ENCODE data around the gene DNAJA4.

Gene DNAJA4

DNA sequence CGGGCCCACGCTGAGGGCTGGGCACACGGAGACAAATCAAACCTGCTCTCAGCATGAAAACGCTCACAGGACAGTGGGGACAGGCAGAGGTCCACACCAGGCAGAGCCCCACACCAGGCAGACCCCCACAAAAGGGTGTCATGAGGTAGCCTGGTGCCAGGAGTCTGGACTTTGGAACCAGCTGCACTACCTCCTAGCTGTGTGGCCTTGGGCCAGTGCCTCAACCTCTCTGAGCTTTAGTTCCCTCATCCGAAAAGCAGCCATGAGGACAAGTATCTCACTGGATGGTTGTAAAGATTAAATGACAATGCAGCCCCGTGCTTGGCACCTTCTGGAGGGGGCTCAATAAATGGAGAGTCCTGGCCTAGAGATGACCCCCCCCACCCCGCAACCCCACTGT is 59.3 kb downstream of the DNAJA4 start:
- TF ChIP-seq, protein P1, sequence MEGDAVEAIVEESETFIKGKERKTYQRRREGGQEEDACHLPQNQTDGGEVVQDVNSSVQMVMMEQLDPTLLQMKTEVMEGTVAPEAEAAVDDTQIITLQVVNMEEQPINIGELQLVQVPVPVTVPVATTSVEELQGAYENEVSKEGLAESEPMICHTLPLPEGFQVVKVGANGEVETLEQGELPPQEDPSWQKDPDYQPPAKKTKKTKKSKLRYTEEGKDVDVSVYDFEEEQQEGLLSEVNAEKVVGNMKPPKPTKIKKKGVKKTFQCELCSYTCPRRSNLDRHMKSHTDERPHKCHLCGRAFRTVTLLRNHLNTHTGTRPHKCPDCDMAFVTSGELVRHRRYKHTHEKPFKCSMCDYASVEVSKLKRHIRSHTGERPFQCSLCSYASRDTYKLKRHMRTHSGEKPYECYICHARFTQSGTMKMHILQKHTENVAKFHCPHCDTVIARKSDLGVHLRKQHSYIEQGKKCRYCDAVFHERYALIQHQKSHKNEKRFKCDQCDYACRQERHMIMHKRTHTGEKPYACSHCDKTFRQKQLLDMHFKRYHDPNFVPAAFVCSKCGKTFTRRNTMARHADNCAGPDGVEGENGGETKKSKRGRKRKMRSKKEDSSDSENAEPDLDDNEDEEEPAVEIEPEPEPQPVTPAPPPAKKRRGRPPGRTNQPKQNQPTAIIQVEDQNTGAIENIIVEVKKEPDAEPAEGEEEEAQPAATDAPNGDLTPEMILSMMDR (IDR thresholded peaks at IDR 0.05; ENCODE audit: low read depth, low read length, missing control alignments): no peak
- no peak overlapping the region for H3K4me3 ChIP-seq (replicated peaks; ENCODE audit: low read depth, low read length)
- DNase-seq (ENCODE audit: extremely low read depth, low read depth): no peak

DNA sequence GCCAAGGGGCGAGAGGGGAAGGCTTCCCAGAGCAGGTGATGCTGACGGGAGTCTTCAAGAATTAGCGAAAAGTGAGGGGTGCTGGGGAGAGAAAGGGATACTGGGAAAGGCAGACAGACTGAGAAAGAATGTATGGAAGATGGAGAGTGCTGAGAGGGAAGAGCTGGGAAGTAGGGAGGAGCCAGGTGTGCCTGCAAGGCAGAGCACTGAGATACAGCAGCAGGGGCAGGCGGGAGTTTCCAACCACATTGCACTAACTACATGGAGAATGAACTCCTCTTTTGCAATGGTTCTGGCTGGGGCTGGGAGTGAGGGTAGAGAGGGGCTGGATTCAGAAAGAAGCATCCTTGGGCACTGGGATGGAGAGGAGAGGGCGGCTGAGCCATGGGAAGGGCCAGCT is 59.8 kb downstream of the DNAJA4 start:
- TF ChIP-seq, protein P1 (IDR thresholded peaks at IDR 0.05; ENCODE audit: low read depth, low read length, missing control alignments): no peak

DNA sequence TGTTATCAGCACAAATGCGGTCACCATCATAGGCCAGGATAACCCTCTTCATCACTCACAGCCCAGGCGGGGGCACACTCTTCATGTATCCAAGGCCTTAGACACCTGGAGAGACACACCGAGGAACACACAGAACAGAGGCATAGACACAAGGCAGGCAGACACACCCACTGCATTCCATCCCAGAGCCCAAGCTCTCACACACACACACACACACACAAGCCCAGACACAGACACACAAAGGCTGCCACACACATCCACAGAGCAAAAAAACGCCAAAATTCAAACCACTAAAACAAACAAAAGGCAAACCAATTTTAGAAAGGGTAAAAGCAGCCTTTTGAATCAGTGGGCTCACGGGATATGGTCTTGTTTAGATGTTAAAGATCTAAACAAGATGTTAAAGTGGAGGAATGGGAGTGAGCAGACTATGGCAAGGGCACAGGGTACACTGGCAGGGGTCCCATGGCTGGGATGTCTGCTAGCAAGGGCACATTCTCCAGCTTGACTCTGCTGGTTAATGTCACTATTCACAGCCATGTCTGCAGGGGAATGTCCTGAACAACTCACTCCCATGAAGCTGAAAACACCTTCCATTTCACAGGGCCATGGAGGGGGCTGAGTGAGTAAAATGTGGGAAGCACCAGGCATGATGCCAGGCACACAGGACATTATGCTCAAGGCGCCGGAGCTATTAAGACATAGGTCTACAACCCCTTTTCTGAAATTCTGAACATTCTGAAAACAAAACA is 60.9 kb downstream of the DNAJA4 start:
- DNase-seq (ENCODE audit: extremely low read depth, low read depth): no peak
- H3K4me3 ChIP-seq (replicated peaks; ENCODE audit: low read depth, low read length): no peak overlapping the region
- TF ChIP-seq, protein P1 (IDR thresholded peaks at IDR 0.05; ENCODE audit: low read depth, low read length, missing control alignments): no peak

More for the DNA sequence above, 59.8 kb downstream of the DNAJA4 start:
- no peak overlapping the region for H3K4me3 ChIP-seq (replicated peaks; ENCODE audit: low read depth, low read length)
- DNase-seq (ENCODE audit: extremely low read depth, low read depth): no peak

DNA sequence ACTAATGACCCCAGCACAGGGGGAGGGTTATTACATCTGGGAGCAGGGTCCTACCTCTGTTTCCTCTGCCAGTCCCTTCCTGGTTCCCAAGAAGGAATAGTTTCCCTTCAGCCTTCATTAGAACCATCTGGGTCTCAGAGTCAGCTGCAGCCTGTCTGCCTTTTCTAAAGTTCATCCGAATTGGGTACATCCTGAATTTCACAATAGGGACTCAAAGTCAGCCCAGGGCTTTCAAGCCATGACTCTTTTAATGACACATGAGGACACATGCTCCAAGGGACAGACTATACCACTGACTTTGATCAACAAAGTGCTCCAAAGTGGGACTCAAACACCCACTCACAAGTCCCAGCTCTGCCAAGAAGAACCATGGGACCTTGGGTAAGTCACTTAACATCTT is 63.1 kb downstream of the DNAJA4 start:
- no peak overlapping the region for H3K4me3 ChIP-seq (replicated peaks; ENCODE audit: low read depth, low read length)
- TF ChIP-seq, protein P1 (IDR thresholded peaks at IDR 0.05; ENCODE audit: low read depth, low read length, missing control alignments): no peak
- DNase-seq (ENCODE audit: extremely low read depth, low read depth): no peak

DNA sequence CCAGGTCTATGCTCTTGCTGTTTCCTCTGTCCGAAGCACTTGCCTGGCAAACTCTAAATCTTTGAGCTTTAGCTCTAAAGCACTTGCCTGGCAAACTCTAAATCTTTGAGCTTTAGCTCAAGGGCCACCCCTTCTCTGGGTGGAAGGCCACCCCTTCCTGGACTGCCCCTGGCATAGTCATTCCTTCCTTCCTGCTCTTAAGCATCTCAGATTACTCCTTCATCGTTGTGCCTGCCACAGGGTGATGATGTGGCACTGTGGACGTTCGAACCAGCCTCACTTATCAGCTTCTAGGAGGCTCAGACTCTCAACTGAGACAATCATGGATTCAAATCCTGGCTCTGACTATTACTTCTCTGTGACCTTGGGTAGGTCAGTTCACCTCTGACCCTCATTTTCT is 65.3 kb downstream of the DNAJA4 start:
- no peak overlapping the region for H3K4me3 ChIP-seq (replicated peaks; ENCODE audit: low read depth, low read length)

More for the DNA sequence above, 65.3 kb downstream of the DNAJA4 start:
- no peak for DNase-seq (ENCODE audit: extremely low read depth, low read depth)
- TF ChIP-seq, protein P1 (IDR thresholded peaks at IDR 0.05; ENCODE audit: low read depth, low read length, missing control alignments): no peak

All from HFF-Myc (cell line).